ENCODE measurements around the gene IPPK.

DNA sequence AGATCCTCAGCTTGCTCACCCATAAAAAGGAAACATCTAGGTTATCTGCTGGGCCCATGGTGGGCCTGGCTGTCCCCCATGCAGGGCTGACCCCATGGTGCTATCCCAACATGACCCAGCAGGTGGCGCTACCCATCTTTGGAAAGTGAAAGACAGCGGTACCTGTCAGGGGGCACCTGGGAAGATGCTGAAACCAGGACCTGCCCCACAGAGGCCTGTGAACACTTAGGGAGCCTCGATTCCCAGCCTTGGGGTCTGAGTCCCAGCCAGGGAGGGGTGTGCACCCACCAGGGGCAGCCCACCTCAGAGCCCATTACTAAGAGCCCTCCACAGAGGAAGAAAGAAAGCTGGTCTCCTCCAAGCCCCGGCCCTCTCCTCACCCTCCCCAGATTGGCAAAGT lies 46.6 kb upstream of the IPPK start:
- TF ChIP-seq, protein P1, sequence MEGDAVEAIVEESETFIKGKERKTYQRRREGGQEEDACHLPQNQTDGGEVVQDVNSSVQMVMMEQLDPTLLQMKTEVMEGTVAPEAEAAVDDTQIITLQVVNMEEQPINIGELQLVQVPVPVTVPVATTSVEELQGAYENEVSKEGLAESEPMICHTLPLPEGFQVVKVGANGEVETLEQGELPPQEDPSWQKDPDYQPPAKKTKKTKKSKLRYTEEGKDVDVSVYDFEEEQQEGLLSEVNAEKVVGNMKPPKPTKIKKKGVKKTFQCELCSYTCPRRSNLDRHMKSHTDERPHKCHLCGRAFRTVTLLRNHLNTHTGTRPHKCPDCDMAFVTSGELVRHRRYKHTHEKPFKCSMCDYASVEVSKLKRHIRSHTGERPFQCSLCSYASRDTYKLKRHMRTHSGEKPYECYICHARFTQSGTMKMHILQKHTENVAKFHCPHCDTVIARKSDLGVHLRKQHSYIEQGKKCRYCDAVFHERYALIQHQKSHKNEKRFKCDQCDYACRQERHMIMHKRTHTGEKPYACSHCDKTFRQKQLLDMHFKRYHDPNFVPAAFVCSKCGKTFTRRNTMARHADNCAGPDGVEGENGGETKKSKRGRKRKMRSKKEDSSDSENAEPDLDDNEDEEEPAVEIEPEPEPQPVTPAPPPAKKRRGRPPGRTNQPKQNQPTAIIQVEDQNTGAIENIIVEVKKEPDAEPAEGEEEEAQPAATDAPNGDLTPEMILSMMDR (IDR thresholded peaks at IDR 0.05; ENCODE audit: low read length), result peak; percentile 97
- no peak for TF ChIP-seq EZH2phosphoT487 (IDR thresholded peaks at IDR 0.05; ENCODE audit: low read length)
- no peak for TF ChIP-seq EZH2 (optimal IDR thresholded peaks at IDR 0.05; ENCODE audit: low read depth, low read length)
